IMR-90 (cell line): ENCODE results near the gene KYAT1. TPM values are rescaled to one million over a fixed set of nuclear protein-coding genes. Genes with fewer than 3 reads are reported as not detected.

Source experiments
- ATAC-seq: fragments of 200-7000 bp; cut with Tn5 transposase; 2 replicates; pipeline ENCODE4 v1.9.1; 2020; ENCODE audit warnings: low read depth, mild to moderate bottlenecking, moderate library complexity
- BruUV-seq: library from RNA; stranded (reverse); fragments of 400-500 nt; replicated peaks from 2 replicates; lab custom pipeline; 2021; lab: Mats Ljungman, UMichigan
- CTCF ChIA-PET: fragments of 300-600 bp; formaldehyde crosslinking; extraction: SDS; loops from one replicate; lab custom pipeline; 2021; ENCODE audit warnings: antibody characterized with exemption; lab: Yijun Ruan, JAX
- POLR2A ChIA-PET: fragments of 300-600 bp; sonication (Branson Sonifier 250); formaldehyde crosslinking; loops from one replicate; lab custom pipeline; 2022; ENCODE audit warnings: antibody characterized with exemption; ENCODE audit not compliant: unreplicated experiment; lab: Charles Lee
- DNase-seq: peaks from one replicate; pipeline ENCODE4 v3.0.0; 2013
- H2AFZ ChIP-seq: replicated peaks from 2 replicates; pipeline ENCODE3; 2013; ENCODE audit warnings: low read length, mild to moderate bottlenecking; ENCODE audit not compliant: poor library complexity
- H2AK5ac ChIP-seq: 2 replicates; pipeline ENCODE4 v1.6.1; 2013; ENCODE audit warnings: low read depth, low read length, inconsistent platforms
- H2AK9ac ChIP-seq: replicated peaks from 2 replicates; pipeline ENCODE3; 2013; ENCODE audit warnings: mild to moderate bottlenecking, low read depth, low read length, moderate library complexity; ENCODE audit not compliant: poor library complexity
- H2BK120ac ChIP-seq: 2 replicates; pipeline ENCODE4 v1.6.1; 2013; ENCODE audit warnings: low read depth, low read length, inconsistent platforms
- H2BK15ac ChIP-seq: 3 replicates; pipeline ENCODE4 v1.6.1; 2013; ENCODE audit warnings: low read depth, low read length, inconsistent platforms
- H2BK20ac ChIP-seq: 2 replicates; pipeline ENCODE4 v1.6.1; 2013; ENCODE audit warnings: low read depth, mild to moderate bottlenecking, inconsistent platforms, low read length, moderate library complexity
- H2BK5ac ChIP-seq: 2 replicates; pipeline ENCODE4 v1.6.1; 2013; ENCODE audit warnings: mild to moderate bottlenecking, low read depth, low read length, inconsistent platforms; ENCODE audit not compliant: poor library complexity, severe bottlenecking
- H3K14ac ChIP-seq: replicated peaks from 2 replicates; pipeline ENCODE4 v1.6.1; 2013; ENCODE audit warnings: low read depth, low read length, inconsistent platforms
- H3K18ac ChIP-seq: 2 replicates; pipeline ENCODE4 v1.6.1; 2013; ENCODE audit warnings: low read depth, low read length, control low read depth
- H3K23ac ChIP-seq: 2 replicates; pipeline ENCODE4 v1.6.1; 2013; ENCODE audit warnings: low read depth, low read length, inconsistent platforms
- H3K27ac ChIP-seq: 2 replicates; pipeline ENCODE4 v1.5.1; 2013; ENCODE audit warnings: mild to moderate bottlenecking, control low read depth, low read length; ENCODE audit not compliant: insufficient read depth
- H3K27me3 ChIP-seq: 2 replicates; pipeline ENCODE4 v1.6.1; 2013; ENCODE audit warnings: low read length; ENCODE audit not compliant: control insufficient read depth, insufficient read depth
- H3K36me3 ChIP-seq: 2 replicates; pipeline ENCODE4 v1.6.1; 2013; ENCODE audit warnings: low read length, mixed read lengths; ENCODE audit not compliant: control insufficient read depth, insufficient read depth
- H3K4ac ChIP-seq: 2 replicates; pipeline ENCODE4 v1.6.1; 2013; ENCODE audit warnings: low read depth, low read length, inconsistent platforms
- H3K4me1 ChIP-seq: 2 replicates; pipeline ENCODE4 v1.6.1; 2013; ENCODE audit warnings: low read length, mixed read lengths; ENCODE audit not compliant: control insufficient read depth, insufficient read depth
- H3K4me2 ChIP-seq: 2 replicates; pipeline ENCODE4 v1.6.1; 2013; ENCODE audit warnings: low read depth, mild to moderate bottlenecking, control low read depth, low read length, moderate library complexity
- H3K4me3 ChIP-seq: 2 replicates; pipeline ENCODE4 v1.5.1; 2013; ENCODE audit warnings: low read depth, mild to moderate bottlenecking, control low read depth, low read length, moderate library complexity; ENCODE audit not compliant: insufficient read depth
- H3K56ac ChIP-seq: 2 replicates; pipeline ENCODE4 v1.6.1; 2013; ENCODE audit warnings: low read length, inconsistent platforms; ENCODE audit not compliant: insufficient read depth; ENCODE audit errors: extremely low read depth
- H3K79me1 ChIP-seq, 2 experiments: 2 replicates each; pipeline ENCODE4 v1.6.1; 2013; ENCODE audit warnings: low read length in 2 of 2, inconsistent platforms in 1 of 2, low read depth in 1 of 2
- H3K9ac ChIP-seq: 2 replicates; pipeline ENCODE4 v1.6.1; 2013; ENCODE audit warnings: low read depth, low read length, control low read depth
- H3K9me1 ChIP-seq: 2 replicates; pipeline ENCODE4 v1.6.1; 2013; ENCODE audit warnings: low read length, inconsistent platforms; ENCODE audit not compliant: insufficient read depth
- H3K9me3 ChIP-seq: 2 replicates; pipeline ENCODE4 v1.6.1; 2013; ENCODE audit warnings: low read length; ENCODE audit not compliant: control insufficient read depth, insufficient read depth
- H4K20me1 ChIP-seq: 2 replicates; pipeline ENCODE4 v1.6.1; 2013; ENCODE audit warnings: low read length, inconsistent platforms; ENCODE audit not compliant: insufficient read depth
- H4K5ac ChIP-seq: 2 replicates; pipeline ENCODE4 v1.6.1; 2013; ENCODE audit warnings: mild to moderate bottlenecking, low read depth, low read length, control low read depth
- H4K8ac ChIP-seq, 2 experiments: 2 replicates each; pipeline ENCODE4 v1.6.1; 2013; ENCODE audit warnings: low read depth in 2 of 2, low read length in 2 of 2, control low read depth in 1 of 2, inconsistent platforms in 1 of 2
- H4K91ac ChIP-seq: 2 replicates; pipeline ENCODE4 v1.6.1; 2013; ENCODE audit warnings: low read depth, low read length, inconsistent platforms; ENCODE audit not compliant: insufficient read depth
- BHLHE40 ChIP-seq: fragments of 150-350 bp; IDR thresholded peaks from 2 replicates; pipeline ENCODE4 v1.6.1; 2016; ENCODE audit warnings: mild to moderate bottlenecking, low read depth, low read length
- CEBPB ChIP-seq: IDR thresholded peaks from 2 replicates; pipeline ENCODE4 v1.6.1; 2012; ENCODE audit warnings: low read depth, low read length, improper control_type of control experiment
- CHD1 ChIP-seq: IDR thresholded peaks from 2 replicates; pipeline ENCODE4 v1.6.1; 2012; ENCODE audit warnings: low read depth, low read length, improper control_type of control experiment
- FOS ChIP-seq: fragments of 150-350 bp; IDR thresholded peaks from 2 replicates; pipeline ENCODE4 v1.6.1; 2016; ENCODE audit warnings: low read depth, low read length
- MAZ ChIP-seq: IDR thresholded peaks from 2 replicates; pipeline ENCODE4 v1.6.1; 2012; ENCODE audit warnings: low read depth, mild to moderate bottlenecking, low read length, improper control_type of control experiment, moderate library complexity, borderline replicate concordance
- MXI1 ChIP-seq: IDR thresholded peaks from 2 replicates; pipeline ENCODE4 v1.6.1; 2012; ENCODE audit warnings: low read depth, mild to moderate bottlenecking, low read length, moderate library complexity, borderline replicate concordance
- NFE2L2 ChIP-seq: fragments of 150-350 bp; IDR thresholded peaks from 2 replicates; pipeline ENCODE4 v1.6.1; 2016; ENCODE audit warnings: low read depth, mild to moderate bottlenecking, low read length
- POLR2A ChIP-seq: IDR thresholded peaks from 2 replicates; pipeline ENCODE4 v1.6.1; 2012; ENCODE audit warnings: mild to moderate bottlenecking, low read depth, low read length
- RCOR1 ChIP-seq: IDR thresholded peaks from 2 replicates; pipeline ENCODE4 v1.6.1; 2012; ENCODE audit warnings: mild to moderate bottlenecking, low read length, improper control_type of control experiment; ENCODE audit not compliant: insufficient replicate concordance
- RFX5 ChIP-seq: IDR thresholded peaks from 2 replicates; pipeline ENCODE4 v1.8.0; 2012; ENCODE audit warnings: low read depth, mild to moderate bottlenecking, low read length, moderate library complexity
- SMC3 ChIP-seq: fragments of 150-350 bp; IDR thresholded peaks from 2 replicates; pipeline ENCODE4 v1.6.1; 2016; ENCODE audit warnings: low read depth, mild to moderate bottlenecking, antibody characterized with exemption, low read length, moderate library complexity
- WGBS, 2 experiments: methylation state at CpG; one replicate each; pipeline versions ENCODE4 v1.1.5 to v1.1.7; 2013; ENCODE audit warnings: missing lambda C conversion rate in 2 of 2; ENCODE audit not compliant: insufficient read length in 1 of 2; ENCODE audit errors: extremely low coverage in 2 of 2; 5-methylcytosine and 5-hydroxymethylcytosine counted together
- dilution Hi-C: fragments of 300-500 bp; cut with HindIII; formaldehyde crosslinking; loops from one replicate; pipeline ENCODE4 v1.14.3; 2018; ENCODE audit warnings: low sequenced_read_pairs; ENCODE audit not compliant: unreplicated experiment
- in situ Hi-C: fragments of 300-500 bp; cut with MboI; formaldehyde crosslinking; loops from 3 replicates; pipeline ENCODE4 v1.14.3; 2019; ENCODE audit warnings: low sequenced_read_pairs, inconsistent platforms, mixed read lengths
- intact Hi-C: fragments of 100-400 bp; cut with micrococcal nuclease; formaldehyde crosslinking; loops from 2 replicates; pipeline ENCODE4 v1.10.0; 2022
- polyA plus RNA-seq, 3 experiments: library from polyadenylated mRNA; depleted of rRNA; stranded (reverse); fragments of >200 nt; gene quantifications; 2 replicates each; pipeline ENCODE4 v1.2.3, GENCODE V29; 2012; ENCODE audit warnings: low replicate concordance in 1 of 3
- total RNA-seq: library from RNA; depleted of rRNA; stranded (reverse); fragments of >200 nt; gene quantifications from 2 replicates; pipeline ENCODE4 v1.2.3, GENCODE V29; 2012
- TF ChIP-seq, protein P1 (sequence below): fragments of 150-350 bp; IDR thresholded peaks from 2 replicates; pipeline ENCODE4 v1.6.1; 2016; ENCODE audit warnings: low read depth, mild to moderate bottlenecking, low read length, moderate library complexity, borderline replicate concordance
- TF ChIP-seq, protein P2 (sequence below): conservative IDR thresholded peaks from 2 replicates; pipeline ENCODE4 v1.5.1; 2012; ENCODE audit warnings: mild to moderate bottlenecking, low read depth, low read length, improper control_type of control experiment
- TF ChIP-seq, protein P3 (sequence below): fragments of 150-350 bp; IDR thresholded peaks from 2 replicates; pipeline ENCODE4 v1.6.1; 2017; ENCODE audit warnings: mild to moderate bottlenecking, antibody characterized with exemption, low read length, low read depth

Gene KYAT1
- total and polyA plus RNA-seq, 2 of the 4 experiments (the other 2 are of a cell fraction) = 6.8 to 9.5 TPM

DNA sequence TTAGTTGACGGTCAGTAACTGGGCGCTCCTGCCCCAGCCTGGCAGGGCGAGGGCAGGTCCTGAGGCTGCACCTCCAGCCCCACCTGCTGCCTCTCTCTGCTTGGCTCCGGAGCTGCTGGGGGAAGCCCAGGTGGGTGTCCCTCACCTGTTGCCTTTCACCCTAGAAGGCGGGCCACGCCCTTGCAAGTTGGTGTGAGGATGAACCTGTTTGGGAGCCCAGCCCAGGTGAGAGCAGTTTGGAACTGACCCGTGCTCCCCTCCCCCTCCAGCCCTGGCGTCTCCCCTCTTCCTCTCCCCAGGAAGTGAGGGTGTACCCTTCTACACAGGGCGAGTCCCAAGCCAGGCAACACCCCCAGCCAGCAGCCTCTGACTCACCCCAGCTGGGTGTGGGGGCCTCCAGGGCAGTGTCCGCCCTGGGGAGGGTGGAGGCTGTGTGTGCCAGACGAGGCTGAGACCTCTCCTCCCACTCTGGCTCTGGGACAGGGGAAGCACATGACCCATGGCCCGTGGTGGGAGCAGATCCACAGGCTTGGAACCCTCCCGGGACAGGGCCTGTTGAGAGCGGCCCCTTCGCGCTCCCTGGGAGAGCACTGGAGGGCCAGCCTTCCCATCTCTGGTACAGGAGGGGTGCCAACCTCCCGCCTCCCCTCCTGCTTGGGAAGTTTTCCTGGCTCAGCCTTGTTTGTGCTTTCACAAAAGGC lies 10.6 kb upstream of the KYAT1 start:
- Histone ChIP-seq H4K5ac (peak overlapping the region; percentile 86), H3K36me3 (peaks cover 41% of the 10 kb centered on the region), H3K18ac (peak overlapping the region; percentile 73), H3K9me1 (peaks cover 24% of the 10 kb centered on the region), H3K4ac (peak overlapping the region; percentile 87), H3K27me3 (no peaks in the 10 kb centered on the region), H3K27ac (peak overlapping the region; percentile 91), H3K9ac (peak overlapping the region; percentile 30), H3K9me3 (no peaks in the 10 kb centered on the region), H4K8ac (peak overlapping the region; percentile 64 to 73), H2BK20ac (peak overlapping the region; percentile 66), H2BK15ac (peak overlapping the region; percentile 69; the same call in 1 of the 3 replicates), H2BK120ac (peak overlapping the region; percentile 78), H3K56ac (peak overlapping the region; percentile 32; the same call in 1 of the 2 replicates), H4K91ac (peak overlapping the region; percentile 83), H2AFZ (peak overlapping the region; percentile 53), H3K4me2 (peak overlapping the region; percentile 63), H2BK5ac (peak overlapping the region; percentile 90), H3K79me1 (peaks cover 27 to 70% of the 10 kb centered on the region in 2 experiments), H2AK9ac (peak overlapping the region; percentile 98), H3K4me3 (no peak overlapping the region), H2AK5ac (peak overlapping the region; percentile 93), H4K20me1 (peaks cover 17% of the 10 kb centered on the region), H3K4me1 (peaks cover 33% of the 10 kb centered on the region), H3K23ac (peak overlapping the region; percentile 64; the same call in 1 of the 2 replicates), H3K14ac (peak overlapping the region; percentile 77)
- intact Hi-C loops (no loop called here), dilution Hi-C loops (no loop called here), in situ Hi-C loops (no loop called here)
- ChIA-PET POLR2A (no interaction called here), CTCF (no interaction called here)
- WGBS, 2 experiments = 80% methylated on average over 1 of the region's 17 CpGs; no CpG with 5 or more reads in 1 of the 2 experiments
- DNase-seq = peak; percentile 81
- TF ChIP-seq RFX5 (no peak), CHD1 (no peak), RCOR1 (no peak), POLR2A (no peak), FOS (peak; percentile 68; the same call in 1 of the 2 replicates), NFE2L2 (no peak), MAZ (peak; percentile 96), MXI1 (0 out of 2 replicates have a peak, but pooled peaks have one; percentile 11), CEBPB (no peak), SMC3 (no peak), BHLHE40 (0 out of 2 replicates have a peak, but pooled peaks have one; percentile 25)
- TF ChIP-seq, protein P1, sequence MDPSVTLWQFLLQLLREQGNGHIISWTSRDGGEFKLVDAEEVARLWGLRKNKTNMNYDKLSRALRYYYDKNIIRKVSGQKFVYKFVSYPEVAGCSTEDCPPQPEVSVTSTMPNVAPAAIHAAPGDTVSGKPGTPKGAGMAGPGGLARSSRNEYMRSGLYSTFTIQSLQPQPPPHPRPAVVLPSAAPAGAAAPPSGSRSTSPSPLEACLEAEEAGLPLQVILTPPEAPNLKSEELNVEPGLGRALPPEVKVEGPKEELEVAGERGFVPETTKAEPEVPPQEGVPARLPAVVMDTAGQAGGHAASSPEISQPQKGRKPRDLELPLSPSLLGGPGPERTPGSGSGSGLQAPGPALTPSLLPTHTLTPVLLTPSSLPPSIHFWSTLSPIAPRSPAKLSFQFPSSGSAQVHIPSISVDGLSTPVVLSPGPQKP = no peak
- TF ChIP-seq, protein P2, sequence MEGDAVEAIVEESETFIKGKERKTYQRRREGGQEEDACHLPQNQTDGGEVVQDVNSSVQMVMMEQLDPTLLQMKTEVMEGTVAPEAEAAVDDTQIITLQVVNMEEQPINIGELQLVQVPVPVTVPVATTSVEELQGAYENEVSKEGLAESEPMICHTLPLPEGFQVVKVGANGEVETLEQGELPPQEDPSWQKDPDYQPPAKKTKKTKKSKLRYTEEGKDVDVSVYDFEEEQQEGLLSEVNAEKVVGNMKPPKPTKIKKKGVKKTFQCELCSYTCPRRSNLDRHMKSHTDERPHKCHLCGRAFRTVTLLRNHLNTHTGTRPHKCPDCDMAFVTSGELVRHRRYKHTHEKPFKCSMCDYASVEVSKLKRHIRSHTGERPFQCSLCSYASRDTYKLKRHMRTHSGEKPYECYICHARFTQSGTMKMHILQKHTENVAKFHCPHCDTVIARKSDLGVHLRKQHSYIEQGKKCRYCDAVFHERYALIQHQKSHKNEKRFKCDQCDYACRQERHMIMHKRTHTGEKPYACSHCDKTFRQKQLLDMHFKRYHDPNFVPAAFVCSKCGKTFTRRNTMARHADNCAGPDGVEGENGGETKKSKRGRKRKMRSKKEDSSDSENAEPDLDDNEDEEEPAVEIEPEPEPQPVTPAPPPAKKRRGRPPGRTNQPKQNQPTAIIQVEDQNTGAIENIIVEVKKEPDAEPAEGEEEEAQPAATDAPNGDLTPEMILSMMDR = no peak
- TF ChIP-seq, protein P3, sequence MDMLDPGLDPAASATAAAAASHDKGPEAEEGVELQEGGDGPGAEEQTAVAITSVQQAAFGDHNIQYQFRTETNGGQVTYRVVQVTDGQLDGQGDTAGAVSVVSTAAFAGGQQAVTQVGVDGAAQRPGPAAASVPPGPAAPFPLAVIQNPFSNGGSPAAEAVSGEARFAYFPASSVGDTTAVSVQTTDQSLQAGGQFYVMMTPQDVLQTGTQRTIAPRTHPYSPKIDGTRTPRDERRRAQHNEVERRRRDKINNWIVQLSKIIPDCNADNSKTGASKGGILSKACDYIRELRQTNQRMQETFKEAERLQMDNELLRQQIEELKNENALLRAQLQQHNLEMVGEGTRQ = peak; percentile 75
- BruUV-seq = no TSS peak
- ATAC-seq = peak; percentile 91
